DND-41 (cell line): Measurements from ENCODE around the gene FOXK1.

Experiments used
- CTCF ChIP-seq: IDR thresholded peaks from 2 replicates; pipeline ENCODE4 v1.5.1; 2012; ENCODE audit warnings: borderline replicate concordance, low read length, moderate library complexity, mild to moderate bottlenecking; ENCODE audit not compliant: poor library complexity, severe bottlenecking; ENCODE audit errors: extremely low read depth
- EZH2 ChIP-seq: IDR thresholded peaks from 3 replicates; pipeline ENCODE4 v1.6.1; 2012; ENCODE audit warnings: borderline replicate concordance, low read depth, mild to moderate bottlenecking, moderate library complexity, low read length, inconsistent platforms; ENCODE audit not compliant: severe bottlenecking

- no peak for TF ChIP-seq CTCF
- no peak for TF ChIP-seq EZH2
Measured at GRCh38 chr7:4755045-4755444, 73.0 kb downstream of the FOXK1 start.
